ENCODE data around the gene KBTBD13.
A peak's percentile ranks its signal among the peaks of the same experiment; 100 is the strongest.

DNA sequence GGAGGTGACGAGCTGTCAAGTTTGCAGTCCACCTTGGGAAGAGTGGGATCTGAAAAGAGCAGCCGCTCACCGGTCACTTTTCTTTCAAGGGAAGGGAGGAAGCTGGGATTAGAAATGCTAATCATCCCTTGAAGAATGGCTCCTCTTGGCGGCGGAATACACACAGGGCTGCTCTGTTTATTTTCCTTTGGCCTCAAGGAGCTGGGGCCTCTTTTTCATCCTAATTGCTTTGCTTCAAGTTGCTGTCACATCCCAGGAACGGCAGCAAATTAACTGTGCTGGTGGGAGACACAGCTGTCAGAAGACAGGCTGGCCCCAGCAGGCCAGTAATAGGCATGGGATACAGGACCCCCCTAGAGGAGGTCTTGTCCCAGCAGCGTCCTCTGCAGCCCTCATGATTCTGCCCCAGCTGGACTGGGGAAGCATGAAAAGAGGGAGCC lies 6.7 kb downstream of the KBTBD13 start:
- TF ChIP-seq POLR2A (IDR thresholded peaks at IDR 0.05) = no peak
- TF ChIP-seq, protein P1, sequence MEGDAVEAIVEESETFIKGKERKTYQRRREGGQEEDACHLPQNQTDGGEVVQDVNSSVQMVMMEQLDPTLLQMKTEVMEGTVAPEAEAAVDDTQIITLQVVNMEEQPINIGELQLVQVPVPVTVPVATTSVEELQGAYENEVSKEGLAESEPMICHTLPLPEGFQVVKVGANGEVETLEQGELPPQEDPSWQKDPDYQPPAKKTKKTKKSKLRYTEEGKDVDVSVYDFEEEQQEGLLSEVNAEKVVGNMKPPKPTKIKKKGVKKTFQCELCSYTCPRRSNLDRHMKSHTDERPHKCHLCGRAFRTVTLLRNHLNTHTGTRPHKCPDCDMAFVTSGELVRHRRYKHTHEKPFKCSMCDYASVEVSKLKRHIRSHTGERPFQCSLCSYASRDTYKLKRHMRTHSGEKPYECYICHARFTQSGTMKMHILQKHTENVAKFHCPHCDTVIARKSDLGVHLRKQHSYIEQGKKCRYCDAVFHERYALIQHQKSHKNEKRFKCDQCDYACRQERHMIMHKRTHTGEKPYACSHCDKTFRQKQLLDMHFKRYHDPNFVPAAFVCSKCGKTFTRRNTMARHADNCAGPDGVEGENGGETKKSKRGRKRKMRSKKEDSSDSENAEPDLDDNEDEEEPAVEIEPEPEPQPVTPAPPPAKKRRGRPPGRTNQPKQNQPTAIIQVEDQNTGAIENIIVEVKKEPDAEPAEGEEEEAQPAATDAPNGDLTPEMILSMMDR (IDR thresholded peaks at IDR 0.05) = peak in 3 of 5 experiments; percentile 12 to 18 (median 12)
- no peak for TF ChIP-seq POLR2AphosphoS5 (IDR thresholded peaks at IDR 0.05)

Measured in transverse colon (tissue), 4 donors.